Karpas-422 (cell line): ENCODE results near the gene LSP1. TPM values are rescaled to one million over a fixed set of nuclear protein-coding genes. Genes with fewer than 3 reads are reported as not detected.
"Not testable (repeated sequence)": the region's sequence is repeated elsewhere in the genome, so short reads cannot be mapped to it uniquely, and the experiment has no call there.

Experiments
- DNase-seq: peaks from one replicate; pipeline ENCODE4 v3.0.0-alpha.2; 2015
- H2AFZ ChIP-seq: fragments of 200-600 bp; sonication (generic); 2 replicates; pipeline ENCODE4 v1.6.1; 2014; ENCODE audit warnings: antibody characterized with exemption, low read length, mixed read lengths
- H3K27ac ChIP-seq: fragments of 200-600 bp; sonication (generic); 2 replicates; pipeline ENCODE4 v1.5.1; 2014; ENCODE audit warnings: mild to moderate bottlenecking, low read length, moderate library complexity
- H3K27me3 ChIP-seq: fragments of 200-600 bp; sonication (generic); 2 replicates; pipeline ENCODE4 v1.6.1; 2014; ENCODE audit warnings: low read length, mixed read lengths
- H3K36me3 ChIP-seq: fragments of 200-600 bp; sonication (generic); 2 replicates; pipeline ENCODE4 v1.6.1; 2014; ENCODE audit warnings: low read length, mixed read lengths; ENCODE audit not compliant: insufficient read depth
- H3K4me1 ChIP-seq: fragments of 200-600 bp; sonication (generic); 2 replicates; pipeline ENCODE4 v1.6.1; 2014; ENCODE audit warnings: mild to moderate bottlenecking, low read length, mixed read lengths
- H3K4me2 ChIP-seq: fragments of 200-600 bp; sonication (generic); 2 replicates; pipeline ENCODE4 v1.6.1; 2014; ENCODE audit warnings: low read length, low read depth, mild to moderate bottlenecking; ENCODE audit not compliant: poor library complexity, severe bottlenecking
- H3K4me3 ChIP-seq: fragments of 200-600 bp; sonication (generic); 2 replicates; pipeline ENCODE4 v1.5.1; 2014; ENCODE audit warnings: mild to moderate bottlenecking, antibody characterized with exemption, low read length, mixed read lengths
- H3K79me2 ChIP-seq: fragments of 200-600 bp; sonication (generic); 2 replicates; pipeline ENCODE4 v1.6.1; 2014; ENCODE audit warnings: mild to moderate bottlenecking, low read length, mixed read lengths
- H3K9ac ChIP-seq: fragments of 200-600 bp; sonication (generic); 2 replicates; pipeline ENCODE4 v1.6.0; 2014; ENCODE audit warnings: low read length
- H3K9me2 ChIP-seq: fragments of 200-600 bp; sonication (generic), shearing (Covaris generic); replicated peaks from 2 replicates; pipeline ENCODE4 v1.6.0; 2014; ENCODE audit warnings: mild to moderate bottlenecking, low read length, moderate library complexity; ENCODE audit not compliant: insufficient read depth
- H3K9me3 ChIP-seq: fragments of 300-700, 200-600 bp; sonication (generic); 2 replicates; pipeline ENCODE4 v1.6.1; 2014; ENCODE audit warnings: low read length, mixed read lengths
- H4K20me1 ChIP-seq: fragments of 200-600 bp; sonication (generic); 2 replicates; pipeline ENCODE4 v1.6.1; 2014; ENCODE audit warnings: mild to moderate bottlenecking, antibody characterized with exemption, low read length, low read depth; ENCODE audit not compliant: insufficient read depth
- total RNA-seq: library from RNA; depleted of rRNA; stranded (reverse); fragments of >200 nt; shearing (Covaris generic); gene quantifications from 2 replicates; pipeline ENCODE4 v1.2.3, GENCODE V29; 2014; ENCODE audit warnings: low replicate concordance; rRNA removed

Gene LSP1, protein sequence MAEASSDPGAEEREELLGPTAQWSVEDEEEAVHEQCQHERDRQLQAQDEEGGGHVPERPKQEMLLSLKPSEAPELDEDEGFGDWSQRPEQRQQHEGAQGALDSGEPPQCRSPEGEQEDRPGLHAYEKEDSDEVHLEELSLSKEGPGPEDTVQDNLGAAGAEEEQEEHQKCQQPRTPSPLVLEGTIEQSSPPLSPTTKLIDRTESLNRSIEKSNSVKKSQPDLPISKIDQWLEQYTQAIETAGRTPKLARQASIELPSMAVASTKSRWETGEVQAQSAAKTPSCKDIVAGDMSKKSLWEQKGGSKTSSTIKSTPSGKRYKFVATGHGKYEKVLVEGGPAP
- 46.9 and 115 TPM in 2 replicates for total RNA-seq

GRCh38 chr11:1852877-1853276 lies at the start of gene LSP1:
TSS of gene LSP1 (plus strand) at chr11:1853084. CDS start at chr11:1853145, 61 bp downstream.
- H3K36me3 ChIP-seq: no peaks in the 10 kb centered on the region
- H3K4me2 ChIP-seq: peak within 1 kb of the TSS; percentile 91
- H3K4me1 ChIP-seq: peaks cover 60% of the 10 kb centered on the region
- DNase-seq: peak; percentile 95
- peak within 1 kb of the TSS; percentile 19; the same call in 1 of the 2 replicates for H2AFZ ChIP-seq
- peak within 1 kb of the TSS; percentile 83 for H3K9ac ChIP-seq
- H3K79me2 ChIP-seq: no peaks in the 10 kb centered on the region
- H3K27me3 ChIP-seq: no peaks in the 10 kb centered on the region
- peaks cover 33% of the 10 kb centered on the region for H4K20me1 ChIP-seq
- no peaks in the 10 kb centered on the region for H3K9me3 ChIP-seq
- no peaks in the 10 kb centered on the region for H3K9me2 ChIP-seq
- H3K27ac ChIP-seq: peak within 1 kb of the TSS; percentile 89
- H3K4me3 ChIP-seq: peak within 1 kb of the TSS; percentile 79

DNA sequence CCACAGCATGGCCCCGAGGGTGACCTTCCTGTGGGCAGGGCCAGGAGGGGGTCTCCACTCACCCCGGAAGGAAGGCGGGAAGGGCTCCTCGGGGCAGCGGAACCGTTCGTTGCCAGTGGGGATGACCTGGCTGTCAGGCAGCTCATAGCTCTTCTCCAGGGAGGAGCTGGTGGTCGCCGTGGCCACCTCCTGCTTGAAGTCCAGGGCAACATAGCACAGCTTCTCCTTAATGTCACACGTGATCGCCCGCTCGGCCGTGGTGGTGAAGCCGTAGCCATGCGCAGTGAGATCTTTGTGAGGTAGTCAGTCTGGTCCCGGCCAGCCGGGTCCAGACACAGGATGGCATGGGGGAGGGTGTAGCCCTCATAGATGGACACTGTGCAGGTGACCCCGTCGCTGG lies 49.6 kb upstream of the LSP1 start:
- H4K20me1 ChIP-seq: no peaks in the 10 kb centered on the region
- no peak overlapping the region for H3K4me2 ChIP-seq
- no peaks in the 10 kb centered on the region for H3K27me3 ChIP-seq
- no peaks in the 10 kb centered on the region for H3K9me2 ChIP-seq
- no peak for DNase-seq
- no peaks in the 10 kb centered on the region for H3K9me3 ChIP-seq
- H3K36me3 ChIP-seq: no peaks in the 10 kb centered on the region
- no peak overlapping the region for H3K9ac ChIP-seq
- no peaks in the 10 kb centered on the region for H3K4me1 ChIP-seq
- H3K79me2 ChIP-seq: no peaks in the 10 kb centered on the region
- H2AFZ ChIP-seq: no peak overlapping the region
- no peak overlapping the region for H3K4me3 ChIP-seq
- H3K27ac ChIP-seq: no peak overlapping the region

GRCh38 chr11:1803835-1804519 lies 48.9 kb upstream of the LSP1 start:
- not testable (repeated sequence) for H3K9me2 ChIP-seq, H3K27me3 ChIP-seq, H3K4me3 ChIP-seq, H3K4me2 ChIP-seq, H3K27ac ChIP-seq, H3K9ac ChIP-seq, H3K9me3 ChIP-seq, H3K79me2 ChIP-seq, H3K4me1 ChIP-seq, H4K20me1 ChIP-seq, H2AFZ ChIP-seq, H3K36me3 ChIP-seq, DNase-seq

GRCh38 chr11:1805525-1805924 lies 47.4 kb upstream of the LSP1 start:
- Histone ChIP-seq H4K20me1 (no peaks in the 10 kb centered on the region), H3K9ac (no peak overlapping the region), H3K4me1 (no peaks in the 10 kb centered on the region), H3K36me3 (no peaks in the 10 kb centered on the region), H3K27ac (no peak overlapping the region), H3K27me3 (no peaks in the 10 kb centered on the region), H3K79me2 (no peaks in the 10 kb centered on the region), H3K9me2 (no peaks in the 10 kb centered on the region), H3K4me3 (no peak overlapping the region), H3K4me2 (no peak overlapping the region), H3K9me3 (no peaks in the 10 kb centered on the region), H2AFZ (no peak overlapping the region)
- DNase-seq: no peak

DNA sequence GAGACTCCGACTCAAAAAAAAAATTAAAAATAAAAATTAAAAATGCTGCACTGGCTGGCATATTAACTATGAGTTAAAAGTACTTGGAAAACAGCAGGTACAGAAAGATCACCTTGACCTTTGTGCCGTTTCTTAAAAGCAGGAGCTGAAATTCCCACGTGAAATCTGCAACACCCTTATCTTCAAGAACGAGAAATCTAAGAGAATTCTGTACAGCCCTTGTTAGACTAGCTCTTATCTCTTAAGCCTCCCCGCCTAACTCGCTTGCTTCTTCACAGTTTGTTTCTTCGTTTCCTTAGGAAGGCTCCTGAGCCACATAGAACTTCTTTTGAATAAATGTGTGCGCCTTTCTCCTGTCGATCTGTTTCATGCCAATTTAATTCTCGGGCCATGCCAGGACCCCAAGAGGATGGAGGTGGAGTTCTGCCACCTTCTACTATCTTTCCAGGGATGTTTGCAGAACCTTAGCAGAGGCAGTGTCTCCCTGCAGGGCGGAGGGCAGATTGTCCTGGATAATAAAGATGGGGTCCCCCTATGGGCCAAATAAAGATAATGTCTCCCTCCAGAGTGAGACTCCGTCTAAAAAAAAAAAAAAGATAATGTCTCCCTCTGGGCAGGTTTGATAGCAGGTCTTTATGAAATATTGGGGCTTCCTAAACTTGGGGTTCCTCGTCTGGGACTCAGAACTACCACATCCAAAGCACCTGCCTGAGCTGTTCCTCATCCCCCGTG lies 45.5 kb upstream of the LSP1 start:
- Histone ChIP-seq H4K20me1 (no peaks in the 10 kb centered on the region), H3K9ac (no peak overlapping the region), H3K4me1 (no peaks in the 10 kb centered on the region), H3K79me2 (no peaks in the 10 kb centered on the region), H3K4me3 (no peak overlapping the region), H3K4me2 (no peak overlapping the region), H3K36me3 (no peaks in the 10 kb centered on the region), H3K27me3 (no peaks in the 10 kb centered on the region), H3K9me3 (no peaks in the 10 kb centered on the region), H3K9me2 (no peaks in the 10 kb centered on the region), H2AFZ (no peak overlapping the region), H3K27ac (no peak overlapping the region)
- no peak for DNase-seq

- H3K4me3 ChIP-seq: no peak overlapping the region
- H3K27ac ChIP-seq: no peak overlapping the region
- H3K9me3 ChIP-seq: no peaks in the 10 kb centered on the region
- H3K9me2 ChIP-seq: no peaks in the 10 kb centered on the region
- no peak for DNase-seq
- no peaks in the 10 kb centered on the region for H3K79me2 ChIP-seq
- H4K20me1 ChIP-seq: no peaks in the 10 kb centered on the region
- H3K27me3 ChIP-seq: no peaks in the 10 kb centered on the region
- H3K36me3 ChIP-seq: no peaks in the 10 kb centered on the region
- no peaks in the 10 kb centered on the region for H3K4me1 ChIP-seq
- no peak overlapping the region for H2AFZ ChIP-seq
- no peak overlapping the region for H3K9ac ChIP-seq
- H3K4me2 ChIP-seq: no peak overlapping the region
Observed at GRCh38 chr11:1810761-1811160, 42.1 kb upstream of the LSP1 start.

DNA sequence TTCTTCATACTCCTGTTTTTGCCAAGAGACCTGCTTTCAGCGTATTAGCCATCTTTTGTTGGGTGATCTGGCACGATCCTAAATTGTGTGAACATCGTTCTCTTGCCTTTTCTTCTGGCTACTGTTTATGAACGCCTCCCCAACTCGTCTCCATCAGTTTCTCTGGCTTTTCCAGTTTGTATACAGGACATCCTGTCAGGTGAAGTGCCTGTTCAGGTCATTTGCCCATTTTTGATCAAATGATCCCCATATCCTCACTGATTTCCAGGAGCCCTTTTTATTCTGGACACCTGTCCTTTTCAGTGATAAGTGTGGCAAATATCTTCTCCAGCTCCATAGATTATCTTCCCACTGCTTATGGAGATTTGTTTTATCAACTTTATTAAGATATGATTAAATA lies 40.6 kb upstream of the LSP1 start:
- Histone ChIP-seq H3K9me2 (no peaks in the 10 kb centered on the region), H3K27ac (no peak overlapping the region), H3K36me3 (no peaks in the 10 kb centered on the region), H3K79me2 (no peaks in the 10 kb centered on the region), H4K20me1 (no peaks in the 10 kb centered on the region), H3K9me3 (no peaks in the 10 kb centered on the region), H3K9ac (no peak overlapping the region), H3K4me1 (no peaks in the 10 kb centered on the region), H3K4me3 (no peak overlapping the region), H3K27me3 (no peaks in the 10 kb centered on the region), H3K4me2 (no peak overlapping the region), H2AFZ (no peak overlapping the region)
- no peak for DNase-seq

GRCh38 chr11:1812801-1813200 lies 40.1 kb upstream of the LSP1 start:
- DNase-seq: no peak
- Histone ChIP-seq H3K9me2 (no peaks in the 10 kb centered on the region), H3K9ac (no peak overlapping the region), H3K9me3 (no peaks in the 10 kb centered on the region), H3K4me1 (no peaks in the 10 kb centered on the region), H3K79me2 (no peaks in the 10 kb centered on the region), H3K36me3 (no peaks in the 10 kb centered on the region), H3K27me3 (no peaks in the 10 kb centered on the region; the same call in 1 of the 2 replicates), H3K4me2 (no peak overlapping the region), H2AFZ (no peak overlapping the region), H4K20me1 (no peaks in the 10 kb centered on the region), H3K27ac (no peak overlapping the region), H3K4me3 (no peak overlapping the region)
